IPS-18c (cell line): ENCODE results near the gene FNDC3B.

Source experiments
- H3K4me3 ChIP-seq: 2 replicates; pipeline ENCODE4 v1.7.0; 2013; ENCODE audit warnings: low read depth, mild to moderate bottlenecking, low read length, moderate library complexity; ENCODE audit not compliant: insufficient read depth
- H3K9me3 ChIP-seq: one replicate; pipeline ENCODE4 v1.6.1; 2013; ENCODE audit warnings: mild to moderate bottlenecking, low read length, moderate library complexity; ENCODE audit not compliant: control insufficient read depth, insufficient read depth

Gene FNDC3B

DNA sequence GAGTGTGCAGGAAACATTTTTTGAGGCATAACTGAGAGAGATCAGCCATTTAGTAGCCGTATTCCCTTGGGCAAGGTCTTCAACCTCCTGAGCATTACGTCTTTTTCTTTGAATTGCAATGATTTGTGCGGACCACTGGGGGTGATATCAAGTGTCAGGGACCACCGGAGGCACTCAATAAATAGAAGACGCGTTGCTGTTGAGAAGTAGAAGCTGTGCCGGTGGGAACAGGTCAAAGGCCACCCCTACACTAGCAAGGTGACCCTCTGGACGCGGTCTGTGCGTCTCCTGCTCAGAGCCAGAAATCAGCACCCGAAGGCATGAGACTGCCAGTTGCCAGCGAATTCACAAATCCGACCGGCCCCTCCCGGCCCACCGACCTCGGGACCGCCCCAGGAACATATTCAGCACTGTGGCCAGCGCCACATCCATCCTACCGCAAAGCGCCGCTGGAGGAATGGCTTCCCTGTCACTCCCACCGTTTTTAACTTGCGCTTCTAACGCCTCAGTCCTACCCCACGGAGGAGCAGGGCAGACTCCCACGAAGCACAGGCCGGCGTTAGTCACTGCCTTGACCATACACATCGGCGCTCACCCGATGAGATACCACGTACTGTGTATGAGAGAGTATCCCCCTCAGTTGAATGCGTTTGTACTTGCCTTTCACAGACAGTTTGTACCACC is 410.2 kb downstream of the FNDC3B start:
- Histone ChIP-seq H3K9me3 (no peaks in the 10 kb centered on the region), H3K4me3 (peak overlapping the region; percentile 17)
